HCT116 (cell line): ENCODE results near the gene OSCP1.

Experiments
- EZH2 ChIP-seq: fragments of 200-600 bp; sonication (generic); IDR thresholded peaks from 2 replicates; pipeline ENCODE4 v1.6.1; 2017; ENCODE audit warnings: antibody characterized with exemption, mixed run types
- JUND ChIP-seq: IDR thresholded peaks from 2 replicates; pipeline ENCODE4 v1.6.1; 2012
- POLR2A ChIP-seq: IDR thresholded peaks from 2 replicates; pipeline ENCODE4 v1.7.0; 2011; ENCODE audit warnings: borderline replicate concordance; ENCODE audit not compliant: insufficient read depth, insufficient read length; ENCODE audit errors: extremely low read depth
- POLR2AphosphoS5 ChIP-seq: IDR thresholded peaks from 2 replicates; pipeline ENCODE4 v1.6.1; 2011; ENCODE audit warnings: mild to moderate bottlenecking, low read depth, low read length, moderate library complexity
- SIN3A ChIP-seq: IDR thresholded peaks from 2 replicates; pipeline ENCODE4 v1.6.1; 2012; ENCODE audit warnings: low read depth
- YY1 ChIP-seq: IDR thresholded peaks from 2 replicates; pipeline ENCODE4 v1.6.1; 2011; ENCODE audit warnings: low read length, low read depth, moderate library complexity, mild to moderate bottlenecking; ENCODE audit not compliant: insufficient replicate concordance; ENCODE audit errors: extremely low read depth
- TF ChIP-seq, protein P1 (sequence below), 3 experiments: fragments of 200-600 bp in 1 of 3; sonication (generic) in 1 of 3; IDR thresholded peaks in 2 of 3; conservative IDR thresholded peaks in 1 of 3; 2 replicates each; pipeline ENCODE4 v1.5.1; 2012 to 2017; ENCODE audit warnings: low read depth in 2 of 3, low read length in 2 of 3, antibody characterized with exemption in 1 of 3, borderline replicate concordance in 1 of 3, control low read depth in 1 of 3, mild to moderate bottlenecking in 1 of 3, mixed read lengths in 1 of 3, mixed run types in 1 of 3, moderate library complexity in 1 of 3; ENCODE audit not compliant: insufficient read depth in 1 of 3
- TF ChIP-seq, protein P2 (sequence below): IDR thresholded peaks from 2 replicates; pipeline ENCODE4 v1.6.1; 2012; ENCODE audit warnings: low read depth

DNA sequence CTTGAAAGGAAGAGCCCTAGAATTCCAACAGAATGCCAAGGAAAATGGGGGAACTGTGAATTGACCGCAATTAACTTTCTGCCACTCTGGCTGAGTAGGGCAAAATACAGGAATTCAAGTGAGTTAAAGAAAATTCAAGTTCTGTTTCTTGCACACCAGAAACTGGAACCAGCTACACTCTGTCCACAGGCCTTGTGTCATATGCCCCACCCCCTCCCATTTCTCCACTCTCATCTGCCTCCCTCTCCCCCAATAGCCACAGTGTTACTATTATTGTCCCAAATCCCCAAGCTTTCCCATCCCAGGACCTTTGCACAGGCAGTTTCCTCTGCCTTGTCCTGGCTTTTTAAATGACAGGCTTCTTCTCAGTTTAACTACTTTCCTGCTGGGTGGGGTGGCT is 60.3 kb downstream of the OSCP1 start:
- TF ChIP-seq, protein P1, sequence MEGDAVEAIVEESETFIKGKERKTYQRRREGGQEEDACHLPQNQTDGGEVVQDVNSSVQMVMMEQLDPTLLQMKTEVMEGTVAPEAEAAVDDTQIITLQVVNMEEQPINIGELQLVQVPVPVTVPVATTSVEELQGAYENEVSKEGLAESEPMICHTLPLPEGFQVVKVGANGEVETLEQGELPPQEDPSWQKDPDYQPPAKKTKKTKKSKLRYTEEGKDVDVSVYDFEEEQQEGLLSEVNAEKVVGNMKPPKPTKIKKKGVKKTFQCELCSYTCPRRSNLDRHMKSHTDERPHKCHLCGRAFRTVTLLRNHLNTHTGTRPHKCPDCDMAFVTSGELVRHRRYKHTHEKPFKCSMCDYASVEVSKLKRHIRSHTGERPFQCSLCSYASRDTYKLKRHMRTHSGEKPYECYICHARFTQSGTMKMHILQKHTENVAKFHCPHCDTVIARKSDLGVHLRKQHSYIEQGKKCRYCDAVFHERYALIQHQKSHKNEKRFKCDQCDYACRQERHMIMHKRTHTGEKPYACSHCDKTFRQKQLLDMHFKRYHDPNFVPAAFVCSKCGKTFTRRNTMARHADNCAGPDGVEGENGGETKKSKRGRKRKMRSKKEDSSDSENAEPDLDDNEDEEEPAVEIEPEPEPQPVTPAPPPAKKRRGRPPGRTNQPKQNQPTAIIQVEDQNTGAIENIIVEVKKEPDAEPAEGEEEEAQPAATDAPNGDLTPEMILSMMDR (IDR thresholded peaks at IDR 0.05 in 2 of 3, conservative IDR thresholded peaks at IDR 0.05 in 1 of 3; ENCODE audit: borderline replicate concordance in 1 of 3, insufficient read depth in 1 of 3, low read depth in 2 of 3, low read length in 2 of 3) = no peak
- no peak for TF ChIP-seq YY1
- no peak for TF ChIP-seq SIN3A
- TF ChIP-seq JUND = no peak
- TF ChIP-seq, protein P2, sequence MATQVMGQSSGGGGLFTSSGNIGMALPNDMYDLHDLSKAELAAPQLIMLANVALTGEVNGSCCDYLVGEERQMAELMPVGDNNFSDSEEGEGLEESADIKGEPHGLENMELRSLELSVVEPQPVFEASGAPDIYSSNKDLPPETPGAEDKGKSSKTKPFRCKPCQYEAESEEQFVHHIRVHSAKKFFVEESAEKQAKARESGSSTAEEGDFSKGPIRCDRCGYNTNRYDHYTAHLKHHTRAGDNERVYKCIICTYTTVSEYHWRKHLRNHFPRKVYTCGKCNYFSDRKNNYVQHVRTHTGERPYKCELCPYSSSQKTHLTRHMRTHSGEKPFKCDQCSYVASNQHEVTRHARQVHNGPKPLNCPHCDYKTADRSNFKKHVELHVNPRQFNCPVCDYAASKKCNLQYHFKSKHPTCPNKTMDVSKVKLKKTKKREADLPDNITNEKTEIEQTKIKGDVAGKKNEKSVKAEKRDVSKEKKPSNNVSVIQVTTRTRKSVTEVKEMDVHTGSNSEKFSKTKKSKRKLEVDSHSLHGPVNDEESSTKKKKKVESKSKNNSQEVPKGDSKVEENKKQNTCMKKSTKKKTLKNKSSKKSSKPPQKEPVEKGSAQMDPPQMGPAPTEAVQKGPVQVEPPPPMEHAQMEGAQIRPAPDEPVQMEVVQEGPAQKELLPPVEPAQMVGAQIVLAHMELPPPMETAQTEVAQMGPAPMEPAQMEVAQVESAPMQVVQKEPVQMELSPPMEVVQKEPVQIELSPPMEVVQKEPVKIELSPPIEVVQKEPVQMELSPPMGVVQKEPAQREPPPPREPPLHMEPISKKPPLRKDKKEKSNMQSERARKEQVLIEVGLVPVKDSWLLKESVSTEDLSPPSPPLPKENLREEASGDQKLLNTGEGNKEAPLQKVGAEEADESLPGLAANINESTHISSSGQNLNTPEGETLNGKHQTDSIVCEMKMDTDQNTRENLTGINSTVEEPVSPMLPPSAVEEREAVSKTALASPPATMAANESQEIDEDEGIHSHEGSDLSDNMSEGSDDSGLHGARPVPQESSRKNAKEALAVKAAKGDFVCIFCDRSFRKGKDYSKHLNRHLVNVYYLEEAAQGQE = no peak
- TF ChIP-seq EZH2 = no peak
- no peak for TF ChIP-seq POLR2A
- no peak for TF ChIP-seq POLR2AphosphoS5
